ENCODE measurements around the gene KRTAP5-6.

Gene KRTAP5-6, protein sequence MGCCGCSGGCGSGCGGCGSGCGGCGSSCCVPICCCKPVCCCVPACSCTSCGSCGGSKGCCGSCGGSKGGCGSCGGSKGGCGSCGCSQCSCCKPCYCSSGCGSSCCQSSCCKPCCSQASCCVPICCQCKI

DNA sequence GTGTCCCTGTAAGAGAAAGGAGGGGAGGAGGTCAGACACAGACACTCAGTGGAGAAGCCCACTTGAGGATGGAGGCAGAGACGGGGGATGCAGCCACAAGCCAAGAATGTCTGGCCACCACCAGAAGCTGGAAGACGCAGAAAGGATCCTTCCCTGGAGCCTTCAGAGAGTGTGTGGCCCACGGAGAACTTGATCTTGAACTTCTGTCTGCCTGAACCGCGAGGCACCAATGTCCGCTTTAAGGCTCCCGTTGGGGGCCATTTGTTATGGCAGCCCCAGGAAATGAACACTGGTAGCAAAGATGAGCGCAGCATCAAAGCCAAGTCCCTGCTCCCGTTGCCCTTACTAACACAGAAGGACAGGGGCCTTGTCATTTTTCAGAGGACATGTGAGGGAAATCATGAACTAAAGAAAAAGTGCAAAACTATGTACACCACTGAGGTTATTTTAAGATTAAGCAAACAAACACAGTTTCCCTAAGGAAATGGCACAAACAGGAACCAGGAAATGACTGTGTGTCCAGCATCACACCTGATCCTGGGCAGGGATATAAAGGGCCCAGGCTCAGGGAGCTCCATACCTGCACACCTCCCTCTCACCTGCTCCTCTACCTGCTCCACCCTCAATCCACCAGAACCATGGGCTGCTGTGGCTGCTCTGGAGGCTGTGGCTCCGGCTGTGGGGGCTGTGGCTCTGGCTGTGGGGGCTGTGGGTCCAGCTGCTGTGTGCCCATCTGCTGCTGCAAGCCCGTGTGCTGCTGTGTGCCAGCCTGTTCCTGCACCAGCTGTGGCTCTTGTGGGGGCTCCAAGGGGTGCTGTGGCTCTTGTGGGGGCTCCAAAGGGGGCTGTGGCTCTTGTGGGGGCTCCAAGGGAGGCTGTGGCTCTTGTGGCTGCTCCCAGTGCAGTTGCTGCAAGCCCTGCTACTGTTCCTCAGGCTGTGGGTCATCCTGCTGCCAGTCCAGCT is at the start of gene KRTAP5-6:
TSS of gene KRTAP5-6 (plus strand) at position 588 of the 963 bp plus-strand sequence. CDS start at position 639, 51 bp downstream.
- no peak for DNase-seq

DNA sequence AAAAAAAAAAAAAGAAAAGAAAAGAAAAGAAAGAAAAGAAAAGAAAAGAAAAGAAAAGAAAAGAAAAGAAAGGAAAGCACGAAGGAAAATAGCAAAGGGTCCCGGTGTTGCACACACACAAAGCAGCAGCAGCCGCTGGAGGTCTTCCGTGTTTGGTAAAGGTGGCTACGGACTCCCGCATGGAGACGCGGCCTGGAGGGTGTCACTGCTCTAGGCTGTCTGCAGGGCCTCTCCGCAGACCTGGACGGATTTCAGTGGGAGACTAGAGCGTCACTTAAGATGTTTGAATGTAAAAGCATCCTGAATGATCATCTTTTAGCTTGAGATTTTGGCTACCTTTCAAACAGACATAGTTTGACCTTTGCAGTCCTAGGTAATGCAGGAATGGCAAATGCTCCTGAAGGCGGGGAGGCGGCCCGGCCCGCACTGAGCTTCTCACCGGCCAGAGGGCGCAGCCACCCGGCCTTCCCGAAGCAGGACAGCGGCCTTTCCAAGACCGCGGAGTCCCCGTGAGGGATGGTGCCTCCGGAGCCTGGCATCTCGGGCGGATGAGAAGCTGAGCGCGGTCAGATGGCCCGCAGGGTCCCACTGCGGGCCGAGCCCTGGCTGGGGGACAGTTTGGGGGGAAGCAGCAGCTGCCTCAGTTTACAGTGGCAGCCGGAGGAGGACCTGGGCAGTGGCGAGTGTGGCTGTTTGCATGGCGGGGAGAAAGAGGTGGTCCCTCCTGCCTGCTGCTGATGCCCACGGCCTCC is 48.9 kb upstream of the KRTAP5-6 start:
- no peak for DNase-seq

DNA sequence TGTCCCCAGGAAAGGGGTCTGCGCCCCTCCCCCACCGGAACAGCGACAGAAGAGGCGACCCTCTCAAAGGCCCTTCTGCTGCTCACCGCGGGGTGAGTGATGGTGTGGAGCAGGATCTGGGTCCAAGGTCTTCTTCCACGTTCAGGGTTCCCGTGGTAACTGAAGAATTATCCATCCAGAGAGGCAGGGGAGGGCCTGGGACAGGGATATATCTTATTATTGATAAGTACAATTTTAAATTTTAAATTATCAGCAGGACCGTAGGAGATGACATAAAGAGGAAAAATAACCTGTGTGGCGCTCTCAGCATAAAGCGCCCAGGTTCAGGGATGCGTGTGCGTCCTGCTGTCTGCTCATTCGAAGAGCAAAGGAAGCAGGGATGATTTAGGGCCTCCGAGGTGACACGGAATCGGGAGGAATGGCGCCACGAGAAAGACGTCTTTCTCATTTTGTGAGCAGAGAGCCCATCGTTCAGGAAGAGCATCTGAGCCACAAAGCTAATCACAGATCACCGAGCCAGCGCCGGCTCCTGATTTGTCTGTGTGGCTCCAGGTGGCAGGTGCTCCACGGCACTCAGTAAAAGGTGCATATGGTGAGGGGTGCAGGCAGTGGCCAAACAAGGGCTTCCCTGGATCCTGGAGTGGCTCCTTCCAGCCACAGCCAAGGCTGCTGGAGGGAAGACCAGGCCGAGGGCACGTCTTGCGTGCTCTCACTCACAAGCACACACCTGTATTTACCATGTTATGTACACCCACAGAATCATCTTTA is 48.2 kb upstream of the KRTAP5-6 start:
- no peak for DNase-seq

DNA sequence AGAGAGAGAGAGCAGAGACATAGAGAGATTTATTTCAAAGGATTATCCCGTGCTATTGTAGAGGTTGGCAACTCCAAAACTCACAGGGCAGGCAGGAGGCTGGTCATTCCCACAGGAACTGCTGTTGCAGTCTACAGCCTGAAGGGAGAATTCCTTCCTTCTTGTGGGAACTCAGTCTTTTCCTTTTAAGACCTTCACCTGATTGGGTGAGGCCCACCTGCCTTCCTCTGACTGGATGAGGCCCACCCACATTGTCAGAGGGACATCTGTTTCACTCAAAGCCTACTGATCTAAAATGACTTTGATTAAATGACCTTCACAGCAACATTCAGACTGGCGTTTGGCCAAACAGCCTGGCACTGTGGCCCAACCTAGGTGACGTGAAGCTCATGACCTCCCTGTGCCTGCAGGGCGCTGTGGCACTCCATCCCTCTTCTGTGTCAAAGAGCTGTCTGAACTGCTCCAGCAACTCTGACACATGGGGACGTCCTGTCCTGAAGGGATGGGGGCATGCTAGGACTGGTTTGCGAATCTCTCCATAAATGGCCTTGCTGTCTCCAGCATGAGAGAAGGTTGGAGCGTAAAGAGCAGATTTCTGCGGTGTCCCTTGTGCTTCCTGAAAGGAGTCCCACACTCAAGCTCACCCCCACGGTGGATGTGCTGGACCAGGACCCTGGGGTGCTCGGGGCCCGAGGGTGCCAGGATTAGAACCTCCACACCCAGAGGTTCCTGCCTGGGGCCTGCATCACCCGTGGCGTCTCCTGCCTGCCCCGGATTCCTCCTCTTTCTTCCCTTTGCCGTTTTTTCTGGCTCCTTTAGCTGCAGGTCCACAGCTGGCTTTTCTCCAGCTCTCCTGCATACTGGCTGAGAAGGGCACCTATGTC is 46.7 kb upstream of the KRTAP5-6 start:
- no peak for DNase-seq

DNA sequence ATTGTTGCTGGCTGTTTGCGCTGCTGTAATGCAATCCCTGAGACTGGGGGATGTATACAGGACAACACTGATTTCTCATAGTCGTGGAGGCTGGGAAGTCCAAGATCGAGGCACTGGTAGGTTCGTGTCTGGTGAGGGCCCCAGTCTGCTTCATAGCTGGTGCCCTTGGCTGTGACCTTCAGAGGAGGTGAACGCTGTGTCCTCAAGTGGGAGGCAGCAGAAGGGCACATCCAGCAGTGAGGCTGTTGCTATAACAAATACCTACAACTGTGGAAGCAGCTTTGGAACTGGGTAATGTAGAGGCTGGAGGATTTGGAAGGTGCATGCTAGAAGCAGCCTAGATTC is 46.1 kb upstream of the KRTAP5-6 start:
- DNase-seq: no peak

DNA sequence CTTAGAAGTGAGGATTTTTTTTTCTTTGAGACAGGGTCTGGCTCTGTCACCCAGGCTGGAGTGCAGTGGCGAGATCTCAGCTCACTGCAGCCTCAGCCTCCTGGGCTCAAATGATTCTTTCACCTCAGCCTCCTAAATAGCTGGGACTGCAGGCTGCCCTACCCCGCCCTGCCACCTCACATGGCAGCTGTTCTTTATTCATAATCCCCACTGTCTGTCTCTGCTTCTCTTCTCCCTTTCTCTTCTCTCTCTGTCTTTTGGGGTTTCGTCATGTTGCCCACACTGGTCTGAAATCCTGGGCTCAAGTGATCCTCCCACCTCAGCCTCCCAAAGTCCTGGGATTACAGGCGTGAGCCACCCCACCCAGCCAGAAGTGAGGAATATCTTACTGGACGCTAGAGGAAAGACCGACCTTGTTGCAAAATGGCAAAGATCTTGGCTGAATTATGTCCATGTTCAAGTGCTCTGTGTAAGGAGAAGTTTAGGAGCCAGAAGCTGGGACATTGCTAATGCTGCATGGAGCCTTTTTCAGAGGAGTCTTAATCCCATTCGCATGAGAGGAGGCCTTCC is 45.5 kb upstream of the KRTAP5-6 start:
- DNase-seq: no peak

DNA sequence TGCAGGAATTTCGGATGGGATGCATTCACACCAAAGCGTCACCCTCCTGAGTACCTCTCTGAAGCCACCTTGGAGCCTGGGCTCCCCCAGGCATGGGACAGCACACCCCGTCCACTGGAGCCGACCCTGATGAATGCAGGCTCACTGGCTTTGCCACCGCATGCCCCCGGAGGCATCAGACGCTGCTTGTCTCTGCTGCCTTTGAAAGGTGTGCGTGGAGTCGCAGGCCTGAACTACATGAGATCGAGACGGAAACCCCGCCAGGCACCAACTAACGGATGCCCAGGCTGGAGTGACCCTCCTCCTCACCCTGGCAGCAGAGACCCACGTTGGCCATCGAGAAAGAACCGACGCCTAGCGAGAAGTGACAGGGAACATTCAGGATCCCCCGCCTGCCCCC is 45.0 kb upstream of the KRTAP5-6 start:
- no peak for DNase-seq

DNA sequence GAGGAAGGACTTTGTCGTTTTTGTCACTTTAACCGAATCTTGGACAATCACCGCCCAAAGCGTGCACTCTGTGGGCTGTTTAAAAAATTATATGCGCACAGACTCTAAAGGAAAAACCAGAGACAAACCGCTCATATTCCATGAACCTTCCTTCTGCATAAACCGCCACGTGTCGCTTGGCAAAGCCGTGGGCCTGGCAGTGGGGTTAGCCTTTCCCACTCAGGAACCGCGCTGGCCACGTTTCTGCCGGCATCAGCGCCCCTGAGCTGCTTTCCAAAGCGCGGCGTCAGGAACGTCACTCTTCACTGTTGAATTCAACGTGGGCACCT is 44.6 kb upstream of the KRTAP5-6 start:
- DNase-seq: no peak

DNA sequence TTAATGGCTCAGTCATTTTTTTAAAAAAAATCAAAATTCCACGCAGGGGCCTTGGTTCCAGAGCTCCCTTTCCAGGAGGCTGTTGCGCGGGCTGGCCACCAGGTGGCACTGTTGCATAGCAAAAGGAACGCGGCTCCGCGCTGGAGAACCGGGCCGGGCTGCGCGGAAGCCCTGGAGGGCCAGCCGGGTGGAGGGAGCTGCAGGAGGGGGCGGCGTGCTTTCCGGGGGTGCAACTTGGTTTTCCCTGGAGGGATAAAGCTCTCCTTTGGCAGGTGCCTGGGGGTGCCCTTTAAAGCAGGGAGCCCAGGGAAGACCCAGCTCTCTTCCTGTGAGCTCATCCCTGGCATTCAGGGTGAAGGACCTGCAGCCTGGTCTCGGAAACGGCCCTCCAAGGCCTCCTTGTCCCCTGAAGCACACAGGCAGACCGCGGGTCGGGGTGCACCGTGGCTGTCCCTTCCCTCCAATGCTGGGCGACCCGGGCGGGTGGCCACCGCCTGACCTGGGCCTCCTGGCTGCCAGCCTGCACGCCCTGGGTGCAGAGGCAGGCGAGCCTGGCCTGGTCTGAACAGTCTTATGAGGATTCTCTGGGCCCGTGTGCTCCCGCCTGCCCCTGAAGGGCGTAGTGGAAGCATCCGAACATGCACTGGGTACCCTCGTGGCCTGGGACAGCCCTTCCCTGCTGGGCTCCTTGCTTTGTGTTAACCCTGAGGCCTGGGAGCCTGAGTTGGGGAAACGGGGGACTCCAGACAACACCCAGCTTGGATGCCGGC is 44.0 kb upstream of the KRTAP5-6 start:
- peak; percentile 57 for DNase-seq

DNA sequence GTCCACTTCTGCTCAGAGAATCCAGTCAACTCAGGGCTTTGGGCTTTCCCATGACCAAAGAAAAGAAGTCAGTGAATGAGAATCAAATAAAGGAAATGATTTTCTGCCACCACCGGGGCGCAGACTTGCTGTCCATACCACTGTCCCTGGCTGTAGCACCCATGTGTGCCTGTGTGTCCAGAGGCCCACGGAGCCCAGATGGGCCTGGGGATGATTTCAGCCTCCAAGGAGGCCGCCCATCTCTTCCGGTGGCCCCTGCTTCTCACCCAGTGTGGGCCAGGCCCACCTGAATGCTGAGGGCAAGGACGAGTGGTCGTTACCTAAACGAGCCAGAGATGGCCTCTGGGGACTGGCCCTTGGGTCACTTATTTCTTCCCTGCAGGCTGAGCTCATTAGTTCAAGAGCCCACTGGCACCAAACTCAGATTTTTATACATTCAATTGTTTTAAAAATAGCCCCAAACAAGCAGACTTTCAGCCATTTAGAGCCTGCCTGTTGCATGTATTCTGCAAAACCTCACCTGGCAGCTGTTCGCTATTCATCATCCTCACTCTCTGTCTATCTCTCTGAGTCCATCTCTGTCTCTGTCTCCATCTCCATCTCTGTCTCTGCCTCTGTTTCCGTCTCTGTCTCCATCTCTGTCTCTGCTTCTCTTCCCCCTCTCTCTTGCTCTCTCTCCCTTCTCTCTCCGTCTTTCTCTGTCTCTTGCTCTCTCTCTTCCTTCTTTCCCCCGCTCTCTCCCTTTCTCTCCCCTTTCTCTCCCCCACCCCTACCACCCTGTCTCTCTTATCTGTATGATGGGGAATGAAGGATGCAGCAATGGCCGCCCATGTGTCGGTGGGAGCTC is 43.2 kb upstream of the KRTAP5-6 start:
- no peak for DNase-seq

DNA sequence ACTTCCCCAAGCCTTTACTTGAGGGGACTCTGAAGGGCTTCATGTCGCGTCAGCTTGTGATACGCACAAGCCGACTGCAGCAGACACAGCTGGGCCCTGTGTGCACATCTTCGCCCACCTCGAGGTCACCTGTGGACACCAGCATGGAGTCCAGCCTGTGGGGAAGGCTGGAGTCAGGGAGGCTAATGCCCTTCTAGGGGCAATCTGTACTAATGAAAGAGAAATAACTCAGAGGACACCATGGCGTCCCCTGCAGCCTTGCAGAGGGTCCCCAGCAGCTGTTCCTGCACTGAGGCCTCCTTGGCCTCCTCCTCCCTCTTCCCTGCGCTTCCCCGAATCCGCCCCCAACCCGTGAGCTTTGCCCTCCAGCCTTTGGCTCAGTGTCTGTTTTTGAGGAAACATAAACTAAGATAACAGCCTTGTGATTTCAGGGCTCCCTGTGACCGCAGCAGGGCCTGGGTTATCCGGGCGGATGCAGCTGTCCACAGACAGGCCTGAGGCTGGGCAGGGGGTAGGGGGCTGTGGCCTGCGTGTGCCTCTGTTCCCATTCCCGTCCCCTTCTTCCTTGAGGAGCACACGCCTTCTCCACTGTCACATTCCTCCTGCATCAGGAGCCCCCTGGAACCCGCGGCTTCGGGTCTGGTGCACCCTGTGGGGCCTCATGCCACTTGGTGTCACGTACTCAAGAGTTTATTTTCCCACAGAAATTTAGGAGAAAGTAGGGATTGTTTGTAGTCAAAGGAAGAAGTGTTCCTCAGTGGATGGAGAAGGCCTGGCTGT is 42.4 kb upstream of the KRTAP5-6 start:
- DNase-seq: no peak

DNA sequence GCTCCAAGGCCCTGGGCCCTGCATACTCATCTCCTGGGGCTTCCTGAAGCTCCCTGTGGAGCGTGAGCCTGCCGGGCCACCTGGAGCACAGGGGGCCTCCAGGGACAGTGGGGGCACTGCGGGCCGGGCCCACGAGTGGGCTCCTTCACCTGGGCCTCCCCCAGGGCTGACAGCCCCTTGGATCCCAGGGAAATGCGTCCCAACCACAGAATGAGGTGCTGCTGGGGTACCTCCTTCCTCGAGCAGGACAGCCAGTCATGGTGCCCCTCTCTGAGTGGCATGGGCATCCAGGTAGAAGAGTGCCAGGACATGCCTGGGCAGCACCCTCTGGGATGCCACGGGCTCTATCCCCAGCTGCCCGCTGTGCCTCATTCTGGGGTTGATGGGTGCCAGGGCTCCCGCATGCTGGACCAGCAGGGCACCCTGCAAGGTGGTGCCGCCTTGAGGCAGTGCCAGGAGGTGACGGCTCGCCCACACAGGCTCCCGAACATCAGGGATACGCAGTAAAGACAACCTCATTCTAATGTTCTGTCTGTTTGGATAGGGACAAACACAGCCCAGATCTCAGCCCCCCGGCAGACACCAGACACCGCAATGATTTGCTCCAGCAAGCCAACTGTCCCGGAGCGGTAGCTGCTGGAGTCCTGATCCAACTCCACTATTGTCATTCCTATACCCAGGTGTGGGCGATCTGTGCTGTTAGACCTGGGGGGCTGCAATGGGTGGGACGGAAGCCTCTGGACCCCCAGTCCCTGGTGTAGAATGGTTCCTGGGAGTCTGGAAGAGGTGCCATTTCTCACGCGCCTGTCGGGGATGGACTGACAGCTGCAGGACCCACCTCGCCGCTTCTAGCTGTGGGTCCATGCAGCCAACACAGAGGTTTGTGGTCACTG is 41.6 kb upstream of the KRTAP5-6 start:
- no peak for DNase-seq

DNA sequence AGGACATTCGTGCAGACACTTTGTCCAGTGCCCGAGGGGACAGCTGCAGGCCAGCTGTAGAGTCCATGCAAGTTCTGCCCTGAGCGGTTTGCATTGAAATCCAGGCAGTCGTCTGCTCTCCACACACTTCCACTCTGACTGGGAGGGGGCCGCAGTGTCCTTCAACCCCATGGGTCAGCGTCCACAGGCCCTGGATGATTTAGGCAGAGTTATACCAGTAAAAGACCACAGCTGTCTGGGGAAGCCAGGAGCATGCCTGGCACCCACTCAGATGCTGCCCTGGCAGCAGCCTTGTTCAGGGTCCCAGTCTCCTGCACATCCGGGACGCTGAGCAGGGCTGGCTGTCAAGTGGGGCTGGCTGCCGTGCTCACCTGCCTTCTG is 40.9 kb upstream of the KRTAP5-6 start:
- no peak for DNase-seq

DNA sequence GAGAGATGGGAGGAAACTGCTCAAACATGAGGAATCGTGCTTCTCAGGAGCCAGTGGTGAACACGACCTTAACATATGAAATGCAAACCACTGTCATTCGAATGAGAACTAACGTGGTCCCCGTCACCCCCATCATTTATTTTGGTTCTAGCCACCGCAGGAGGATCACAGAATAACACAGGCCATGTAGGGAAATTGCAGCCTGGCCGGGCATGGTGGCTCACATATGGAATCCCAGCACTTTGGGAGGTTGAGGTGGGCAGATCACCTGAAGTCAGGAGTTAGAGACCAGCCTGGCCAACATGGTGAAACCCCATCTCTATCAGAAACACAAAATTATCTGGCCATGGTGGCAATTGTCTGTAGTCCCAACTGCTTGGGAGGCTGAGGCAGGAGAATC is 40.3 kb upstream of the KRTAP5-6 start:
- DNase-seq: no peak

DNA sequence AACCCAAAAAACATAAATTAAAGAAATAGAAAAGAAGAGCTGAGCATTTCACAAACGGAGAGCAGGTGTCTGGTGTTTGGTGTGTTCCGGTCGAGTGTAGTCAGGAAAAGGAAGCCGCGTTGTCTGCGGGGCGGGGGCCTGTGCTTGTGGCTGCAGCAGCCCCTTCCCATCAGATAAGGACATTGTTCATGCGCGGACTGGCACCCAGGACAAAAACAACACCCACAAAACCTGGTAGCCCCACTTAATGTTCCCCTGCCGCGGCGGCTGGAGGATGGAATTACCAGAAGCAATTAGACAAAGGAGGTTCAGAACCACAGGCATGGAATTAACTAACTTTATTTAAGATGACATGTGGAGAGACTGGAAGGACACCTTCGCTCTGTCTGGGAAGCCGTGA is 37.5 kb upstream of the KRTAP5-6 start:
- DNase-seq: no peak

DNA sequence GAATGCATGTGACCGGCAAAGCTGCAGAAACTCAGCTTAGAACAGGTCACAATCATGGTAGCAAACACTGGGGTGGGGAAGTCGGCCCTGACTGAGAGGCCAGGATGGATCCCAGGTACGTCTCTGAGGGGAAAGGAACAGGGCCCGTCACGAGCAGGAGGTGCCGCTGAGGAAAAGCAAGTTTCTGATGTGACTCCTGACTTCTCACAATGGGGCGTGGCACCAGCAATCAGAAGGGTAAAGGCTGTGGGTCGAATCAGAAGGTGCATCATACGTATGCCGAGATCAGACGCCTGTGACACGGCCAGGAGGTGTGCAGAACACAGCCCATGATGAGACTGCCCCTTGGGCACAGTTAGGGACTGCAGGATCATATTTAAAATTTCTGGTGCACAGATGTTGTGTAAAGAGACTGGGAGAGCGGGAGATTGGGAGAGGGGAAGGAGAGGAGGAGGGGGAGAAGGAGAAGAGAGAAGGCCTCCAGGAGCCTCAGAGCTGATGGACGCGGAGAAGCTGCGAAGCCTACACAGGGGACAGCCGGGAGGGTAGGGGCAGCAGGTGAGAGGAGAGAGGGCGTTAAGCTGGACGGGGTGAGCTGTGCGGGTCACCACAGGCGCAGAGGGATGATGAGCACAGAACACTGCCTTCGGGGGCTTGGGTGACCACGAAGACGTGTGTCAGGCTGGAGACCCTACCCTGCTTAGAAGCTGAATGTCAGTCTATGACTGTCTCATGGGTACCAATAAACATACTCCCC is 36.7 kb upstream of the KRTAP5-6 start:
- no peak for DNase-seq
